Stimulated activated CD4-positive, alpha-beta T cell treated with anti-CD3 and anti-CD28 coated beads, Interleukin-12 subunit alpha, Interleukin-12 subunit beta, amount 100 ng/mL, for 4 hours (primary cell): Measurements from ENCODE around the gene PDIA5.
"Not testable (repeated sequence)": the region's sequence is repeated elsewhere in the genome, so short reads cannot be mapped to it uniquely, and the experiment has no call there.

Source experiments
- DNase-seq: peaks from one replicate; pipeline ENCODE4 v3.0.0-alpha.2; 2020

Gene PDIA5

GRCh38 chr3:123096126-123096525 is 29.3 kb downstream of the PDIA5 start:
- DNase-seq, result no peak

- no peak for DNase-seq
These were observed 29.9 kb downstream of the PDIA5 start for GRCh38 chr3:123096731-123097130.

- DNase-seq, result no peak
These were observed 31.9 kb downstream of the PDIA5 start for GRCh38 chr3:123098426-123099330.

GRCh38 chr3:123099331-123100192 is 32.7 kb downstream of the PDIA5 start:
- DNase-seq, result no peak

DNA sequence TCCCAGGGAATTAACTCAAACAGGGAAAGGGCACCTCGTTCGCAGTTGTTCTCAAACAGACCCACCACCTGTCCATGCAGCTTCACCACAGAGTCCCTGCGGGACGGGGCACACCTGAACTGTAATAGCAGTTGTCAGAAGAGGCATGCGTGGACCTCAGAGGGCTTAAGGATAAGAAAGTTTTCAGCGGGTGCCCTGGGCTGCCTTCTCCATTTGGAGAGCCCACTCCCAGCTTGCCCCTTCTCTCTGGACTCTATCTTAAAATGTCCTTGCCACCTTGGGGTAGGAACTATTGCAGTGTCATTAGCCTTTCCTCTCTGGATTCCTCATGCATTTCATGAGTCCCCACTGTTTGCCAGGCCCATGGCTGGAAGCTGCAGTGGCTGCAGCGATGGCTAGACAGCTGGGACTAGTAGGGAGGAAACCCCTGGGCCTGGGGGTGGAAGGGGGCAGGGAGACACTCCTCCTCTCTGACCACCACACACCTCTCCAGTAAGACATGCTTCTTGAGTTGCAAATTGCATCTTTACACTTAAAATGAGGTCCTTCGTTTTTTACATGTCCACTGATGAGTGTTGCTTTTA is 33.5 kb downstream of the PDIA5 start:
- DNase-seq, result no peak

- DNase-seq, result no peak
These were observed 35.4 kb downstream of the PDIA5 start for GRCh38 chr3:123102249-123102648.

- DNase-seq, result no peak
These were observed 36.0 kb downstream of the PDIA5 start for GRCh38 chr3:123102826-123103225.

- no peak for DNase-seq
These were observed 37.7 kb downstream of the PDIA5 start for GRCh38 chr3:123104550-123104949.

- DNase-seq, result no peak
These were observed 38.7 kb downstream of the PDIA5 start for GRCh38 chr3:123105201-123106189.

- DNase-seq, result no peak
These were observed 43.6 kb downstream of the PDIA5 start for GRCh38 chr3:123110282-123110975.

DNA sequence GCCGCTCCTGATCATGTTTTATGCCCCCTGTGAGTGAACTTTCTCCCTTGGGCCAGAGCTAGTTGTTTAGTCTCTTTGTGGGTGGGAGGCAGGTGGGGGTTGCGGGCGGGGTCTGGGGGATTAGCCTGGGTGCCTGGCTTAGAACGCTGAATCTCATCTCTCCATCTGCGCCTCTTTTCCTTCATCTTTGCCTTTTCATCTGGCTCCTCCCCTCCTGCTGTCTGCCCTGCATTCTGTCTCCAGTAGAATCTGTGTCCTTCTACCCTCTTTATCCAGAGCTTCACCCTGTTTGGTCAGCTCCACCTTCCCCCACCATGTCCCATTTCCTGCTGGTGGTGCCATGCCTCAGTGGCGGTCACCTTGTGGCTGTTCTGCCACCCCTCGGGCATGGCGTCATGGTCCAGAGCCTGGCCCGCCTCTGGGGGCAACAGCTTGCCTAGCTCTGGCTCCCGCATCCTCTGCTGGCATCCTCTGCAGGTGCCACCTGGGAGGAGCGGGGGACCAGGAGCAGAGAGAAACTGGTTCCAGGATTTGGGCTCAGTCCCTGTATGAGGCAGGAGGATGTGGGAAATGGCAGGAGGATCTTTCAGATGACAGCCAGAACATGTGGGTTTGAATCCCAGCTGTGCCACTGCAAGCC is 44.3 kb downstream of the PDIA5 start:
- DNase-seq, result no peak

GRCh38 chr3:123111640-123112039 is 44.8 kb downstream of the PDIA5 start:
- no peak for DNase-seq

GRCh38 chr3:123112232-123112631 is 45.4 kb downstream of the PDIA5 start:
- no peak for DNase-seq

- not testable (repeated sequence) for DNase-seq
These were observed 45.8 kb downstream of the PDIA5 start for GRCh38 chr3:123112656-123113055.

- DNase-seq, result no peak
These were observed 47.1 kb downstream of the PDIA5 start for GRCh38 chr3:123113889-123114450.

- no peak for DNase-seq
These were observed 49.3 kb downstream of the PDIA5 start for GRCh38 chr3:123116116-123116515.

- DNase-seq, result no peak
These were observed 52.6 kb downstream of the PDIA5 start for GRCh38 chr3:123119388-123119787.

GRCh38 chr3:123119802-123120201 is 53.0 kb downstream of the PDIA5 start:
- DNase-seq, result no peak

GRCh38 chr3:123120573-123120972 is 53.7 kb downstream of the PDIA5 start:
- no peak for DNase-seq

DNA sequence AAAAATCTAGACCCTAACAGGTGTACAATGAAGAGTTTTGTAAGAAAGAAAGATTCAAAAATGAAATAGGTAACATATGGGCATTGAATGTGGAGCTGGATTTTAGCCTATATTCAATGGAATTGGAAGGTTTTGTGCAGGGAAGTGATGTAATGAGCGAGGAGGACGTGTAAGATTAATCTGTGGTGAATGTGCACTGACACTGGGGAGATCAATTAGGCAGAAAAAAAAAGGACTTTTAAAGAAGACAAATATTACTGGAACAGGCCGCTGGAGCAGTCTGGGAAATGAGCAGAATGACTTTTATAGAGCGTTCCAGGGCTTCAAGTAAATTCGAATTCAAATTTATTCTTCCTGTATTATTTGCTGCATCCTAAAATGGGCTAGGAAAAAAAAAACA is 55.2 kb downstream of the PDIA5 start:
- no peak for DNase-seq
